ENCODE data around the gene CNIH2. TPM values are rescaled to one million over a fixed set of nuclear protein-coding genes. Genes with fewer than 3 reads are reported as not detected.

CNIH2 gene
- total and polyA plus RNA-seq, 9 of the 15 experiments (the other 6 are each of a cell fraction or from before 2014, with no cell fraction given): 0.26 to 0.89 (median 0.40) TPM; not detected in 4

GRCh38 chr11:66329165-66329673 is 51.2 kb downstream of the CNIH2 start:
- intact Hi-C loops (cut with micrococcal nuclease) (loop anchor here (2.0 kb wide), 1 partner anchor 106 kb away; no protein-coding TSS in a partner anchor), in situ Hi-C loops (cut with MboI) (loop anchor here (5.0 kb wide), 1 partner anchor 112 kb away; no protein-coding TSS in a partner anchor)
- Histone ChIP-seq H3K4me3 (no peak overlapping the region), H3K9me1 (ENCODE audit: control insufficient read depth, insufficient read depth, low read length) (peaks cover 4% of the 10 kb centered on the region), H3K4me1 (replicated peaks in 1 of 2; ENCODE audit: control insufficient read depth in 2 of 2, insufficient read depth in 2 of 2, low read length in 2 of 2) (peaks cover 20 to 76% of the 10 kb centered on the region in 2 experiments; a peak in 4 of 5 replicates), H3K9me3 (replicated peaks; ENCODE audit: control insufficient read depth, insufficient read depth, low read depth, low read length) (no peaks in the 10 kb centered on the region), H3K79me2 (ENCODE audit: control insufficient read depth, insufficient read depth, low read length) (no peaks in the 10 kb centered on the region), H3K27ac (ENCODE audit: extremely low read depth, low read depth, low read length) (no peak overlapping the region), H3K27me3 (ENCODE audit: control insufficient read depth in 2 of 2, insufficient read depth in 2 of 2, low read length in 2 of 2) (no peaks in the 10 kb centered on the region), H2AFZ (ENCODE audit: low read depth, low read length) (peak overlapping the region; percentile 100), H3K4me2 (ENCODE audit: insufficient read depth, low read length) (no peak overlapping the region), H3K36me3 (ENCODE audit: control insufficient read depth, insufficient read depth, low read length) (no peaks in the 10 kb centered on the region), H3K9ac (ENCODE audit: insufficient read depth in 1 of 2, low read depth in 2 of 2, low read length in 2 of 2) (no peak overlapping the region), H4K20me1 (replicated peaks; ENCODE audit: control insufficient read depth, insufficient read depth, low read length) (no peaks in the 10 kb centered on the region)
- ATAC-seq (no peak), FAIRE-seq (no peak), DNase-seq (ENCODE audit: extremely low read depth in 1 of 4, low spot score in 3 of 4) (peak in 1 of 4 experiments; percentile 8)
- 86% methylated on average over 3 of the region's 3 CpGs for WGBS (ENCODE audit: insufficient coverage, low coverage, missing lambda C conversion rate)
- no TSS peak for BruUV-seq (replicated peaks)
- ChIA-PET POLR2A (interaction anchor here (0.6 to 1.0 kb wide), 3 partner anchors 10 to 40 kb away, joined by 3 read pairs; partner anchors contain the start of gene YIF1A), CTCF (ENCODE audit: low intra/inter-chr PET ratio) (interaction anchor here (2.9 to 3.1 kb wide), 2 partner anchors 18 to 106 kb away, joined by 16 to 37 read pairs; no protein-coding TSS in a partner anchor)
- TF ChIP-seq KAT2B (IDR thresholded peaks at IDR 0.05; ENCODE audit: low read depth, low read length): no peak
- no peak for TF ChIP-seq STAT5A (IDR thresholded peaks at IDR 0.05; ENCODE audit: borderline replicate concordance, low read length)
- no peak for TF ChIP-seq NONO (IDR thresholded peaks at IDR 0.05; ENCODE audit: low read depth in 2 of 2, low read length in 1 of 2)
- TF ChIP-seq MAFK (IDR thresholded peaks at IDR 0.05; ENCODE audit: low read length): peak; percentile 38; the same call in 1 of the 2 replicates
- TF ChIP-seq MLX (CRISPR knock-in tag; conservative IDR thresholded peaks at IDR 0.05): no peak
- TF ChIP-seq ZNF197 (CRISPR knock-in tag; IDR thresholded peaks at IDR 0.05; ENCODE audit: low read depth): no peak
- TF ChIP-seq XRCC5 (IDR thresholded peaks at IDR 0.05; ENCODE audit: low read depth, low read length): no peak
- TF ChIP-seq ATF6 (CRISPR knock-in tag; IDR thresholded peaks at IDR 0.05): no peak
- TF ChIP-seq ZBTB11 (CRISPR knock-in tag; IDR thresholded peaks at IDR 0.05): no peak
- no peak for TF ChIP-seq CBX8 (IDR thresholded peaks at IDR 0.05; ENCODE audit: borderline replicate concordance, extremely low read depth, low read depth, low read length, poor library complexity, severe bottlenecking)
- peak; percentile 87 for TF ChIP-seq ZNF316 (IDR thresholded peaks at IDR 0.05)
- TF ChIP-seq KDM1A (IDR thresholded peaks at IDR 0.05): peak in 1 of 2 experiments; percentile 37; a peak in 2 of 4 replicates
- TF ChIP-seq ZZZ3 (IDR thresholded peaks at IDR 0.05): no peak
- peak; percentile 81 for TF ChIP-seq C11orf30 (IDR thresholded peaks at IDR 0.05; ENCODE audit: low read depth)
- no peak for TF ChIP-seq BRD4 (IDR thresholded peaks at IDR 0.05)
- TF ChIP-seq NUFIP1 (IDR thresholded peaks at IDR 0.05; ENCODE audit: partially characterized antibody): no peak

All from K562 (cell line).